Esophagus muscularis mucosa (tissue), 4 donors: ENCODE results near the gene MRPS27. TPM values are rescaled to one million over a fixed set of nuclear protein-coding genes. Genes with fewer than 3 reads are reported as not detected.
A peak's percentile ranks its signal among the peaks of the same experiment; 100 is the strongest.

Experiments used
- DNase-seq: peaks from one replicate; pipeline ENCODE4 v3.0.0-alpha.2; 2017; ENCODE audit errors: extremely low spot score
- H3K27ac ChIP-seq, 4 donors: fragments of 200-600 bp; sonication (generic); replicated peaks in 1 of 4; 1 replicate in 3 of 4; 2 replicates in 1 of 4; pipeline ENCODE4 v1.5.1; 2016 to 2019; ENCODE audit warnings: mild to moderate bottlenecking in 1 of 4
- H3K27me3 ChIP-seq, 4 donors: fragments of 200-600 bp; sonication (generic); one replicate each; pipeline versions ENCODE4 v1.5.1 to v1.6.0; 2016 to 2019
- H3K36me3 ChIP-seq, 4 donors: fragments of 200-600 bp; sonication (generic); one replicate each; pipeline ENCODE4 v1.5.1; 2016 to 2019
- H3K4me1 ChIP-seq, 4 donors: fragments of 200-600 bp; sonication (generic); one replicate each; pipeline ENCODE4 v1.5.1; 2016 to 2019
- H3K4me3 ChIP-seq, 4 donors: fragments of 200-600 bp; sonication (generic); 1 replicate in 2 of 4; 2 replicates in 2 of 4; pipeline ENCODE4 v1.5.1; 2016 to 2019; ENCODE audit warnings: mild to moderate bottlenecking in 4 of 4, moderate library complexity in 1 of 4
- H3K9me3 ChIP-seq, 4 donors: fragments of 200-600 bp; sonication (generic); 1 replicate in 3 of 4; 2 replicates in 1 of 4; pipeline ENCODE4 v1.5.1; 2016 to 2019
- CTCF ChIP-seq, 3 experiments: fragments of 200-600 bp in 2 of 3; fragments of 450-650 bp in 1 of 3; sonication (generic) in 2 of 3; IDR thresholded peaks; one replicate each; pipeline ENCODE4 v1.5.1; 2017 to 2019; ENCODE audit warnings: antibody characterized with exemption in 3 of 3, mild to moderate bottlenecking in 2 of 3, moderate library complexity in 1 of 3
- EP300 ChIP-seq: sonication (generic); formaldehyde crosslinking; IDR thresholded peaks from one replicate; pipeline ENCODE4 v1.6.1; 2017; ENCODE audit warnings: antibody characterized with exemption
- POLR2A ChIP-seq: fragments of 450-650 bp; IDR thresholded peaks from one replicate; pipeline ENCODE4 v1.6.1; 2017; ENCODE audit warnings: antibody characterized with exemption, moderate library complexity, mild to moderate bottlenecking, low read depth
- POLR2AphosphoS5 ChIP-seq, 2 donors: sonication (generic); formaldehyde crosslinking; IDR thresholded peaks; one replicate each; pipeline ENCODE4 v1.6.1; 2017; ENCODE audit warnings: antibody characterized with exemption in 2 of 2
- WGBS: methylation state at CpG from one replicate; pipeline ENCODE4 v1.1.5; 2018; 5-methylcytosine and 5-hydroxymethylcytosine counted together
- intact Hi-C: fragments of 100-400 bp; cut with DNase I; formaldehyde crosslinking; loops from one replicate; pipeline ENCODE4 v1.15.1; 2023
- total RNA-seq, 4 donors: library from RNA; depleted of rRNA; stranded (reverse); fragments of >200 nt; gene quantifications; one replicate each; pipeline versions ENCODE4 v1.1.0 to v1.2.1, GENCODE V29; 2016

Gene MRPS27
- total RNA-seq, 4 donors from 2014 or later: 38.6 to 53.5 (median 45.7) TPM

- DNase-seq: no peak
- Histone ChIP-seq H3K4me3 (no peak overlapping the region), H3K27ac (peak overlapping the region; percentile 70 to 81 (median 78)), H3K36me3 (no peaks in the 10 kb centered on the region), H3K9me3 (no peaks in the 10 kb centered on the region), H3K27me3 (no peaks in the 10 kb centered on the region), H3K4me1 (peaks cover 48 to 83% (median 80%) of the 10 kb centered on the region in 4 donors)
- WGBS: 61% methylated on average over 2 of the region's 2 CpGs
- intact Hi-C loops: no loop called here
- TF ChIP-seq POLR2AphosphoS5 (IDR thresholded peaks at IDR 0.05): no peak
- peak in 2 of 3 experiments; percentile 4 to 41 for TF ChIP-seq CTCF (IDR thresholded peaks at IDR 0.05)
- TF ChIP-seq EP300: no peak
- TF ChIP-seq POLR2A: no peak
Measured at GRCh38 chr5:72244862-72245371, 75.1 kb downstream of the MRPS27 start.

- TF ChIP-seq CTCF (IDR thresholded peaks at IDR 0.05): no peak
- no peak for TF ChIP-seq POLR2A
- 85% methylated on average over 2 of the region's 2 CpGs for WGBS
- intact Hi-C loops: no loop called here
- Histone ChIP-seq H3K4me1 (peaks cover 42 to 74% (median 72%) of the 10 kb centered on the region in 4 donors), H3K27ac (peak overlapping the region in 1 of 4 donors; percentile 70), H3K9me3 (no peaks in the 10 kb centered on the region), H3K4me3 (no peak overlapping the region), H3K27me3 (no peaks in the 10 kb centered on the region), H3K36me3 (no peaks in the 10 kb centered on the region)
- DNase-seq: no peak
Measured at GRCh38 chr5:72243706-72244105, 76.3 kb downstream of the MRPS27 start.

- Histone ChIP-seq H3K4me3 (no peak overlapping the region), H3K4me1 (peaks cover 34 to 66% (median 64%) of the 10 kb centered on the region in 4 donors), H3K27me3 (no peaks in the 10 kb centered on the region), H3K9me3 (no peaks in the 10 kb centered on the region), H3K27ac (no peak overlapping the region), H3K36me3 (peaks cover 0 to under 1% (median 0%) of the 10 kb centered on the region in 4 donors)
- DNase-seq: no peak
- WGBS: 87% methylated on average over 7 of the region's 7 CpGs
- intact Hi-C loops: no loop called here
- TF ChIP-seq POLR2AphosphoS5 (IDR thresholded peaks at IDR 0.05) (no peak), EP300 (no peak), POLR2A (no peak), CTCF (IDR thresholded peaks at IDR 0.05) (no peak)
Measured at GRCh38 chr5:72242796-72243475, 77.1 kb downstream of the MRPS27 start.

GRCh38 chr5:72241346-72242003 is 78.6 kb downstream of the MRPS27 start:
- Histone ChIP-seq H3K4me3 (no peak overlapping the region), H3K27ac (peak overlapping the region in 2 of 4 donors; percentile 13 to 32), H3K36me3 (peaks cover 0 to 14% (median 0%) of the 10 kb centered on the region in 4 donors), H3K4me1 (peaks cover 22 to 52% (median 50%) of the 10 kb centered on the region in 4 donors), H3K9me3 (no peaks in the 10 kb centered on the region), H3K27me3 (no peaks in the 10 kb centered on the region)
- TF ChIP-seq POLR2A: no peak
- TF ChIP-seq EP300: no peak
- 69% methylated on average over 5 of the region's 5 CpGs for WGBS
- intact Hi-C loops: no loop called here
- no peak for DNase-seq

- Histone ChIP-seq H3K27ac (no peak overlapping the region), H3K4me1 (peaks cover 0 to 38% (median 33%) of the 10 kb centered on the region in 4 donors), H3K36me3 (peaks cover 0 to 21% (median 0%) of the 10 kb centered on the region in 4 donors), H3K9me3 (no peaks in the 10 kb centered on the region), H3K4me3 (no peak overlapping the region), H3K27me3 (no peaks in the 10 kb centered on the region)
- TF ChIP-seq EP300 (no peak), POLR2AphosphoS5 (IDR thresholded peaks at IDR 0.05) (no peak), POLR2A (no peak), CTCF (IDR thresholded peaks at IDR 0.05) (no peak)
- 94% methylated on average over 5 of the region's 5 CpGs for WGBS
- intact Hi-C loops: no loop called here
- DNase-seq: no peak
Measured at GRCh38 chr5:72238712-72239445, 81.2 kb downstream of the MRPS27 start.
